ENCODE data around the gene EDNRA. TPM values are rescaled to one million over a fixed set of nuclear protein-coding genes. Genes with fewer than 3 reads are reported as not detected.
"Not testable (repeated sequence)": the region's sequence is repeated elsewhere in the genome, so short reads cannot be mapped to it uniquely, and the experiment has no call there.

EDNRA gene
- total RNA-seq (2022) (0.29 and 0.71 TPM in 2 replicates), Bru-seq, nascent RNA (percentile 19 among the genes with signal in this experiment), BruChase-seq, experiment 1, labeled RNA remaining after a 6-hour chase (percentile 8 among the genes with signal in this experiment), BruChase-seq, experiment 2, labeled RNA remaining after a 2-hour chase (percentile 17 among the genes with signal in this experiment)
- long read RNA-seq, result 0 reads

DNA sequence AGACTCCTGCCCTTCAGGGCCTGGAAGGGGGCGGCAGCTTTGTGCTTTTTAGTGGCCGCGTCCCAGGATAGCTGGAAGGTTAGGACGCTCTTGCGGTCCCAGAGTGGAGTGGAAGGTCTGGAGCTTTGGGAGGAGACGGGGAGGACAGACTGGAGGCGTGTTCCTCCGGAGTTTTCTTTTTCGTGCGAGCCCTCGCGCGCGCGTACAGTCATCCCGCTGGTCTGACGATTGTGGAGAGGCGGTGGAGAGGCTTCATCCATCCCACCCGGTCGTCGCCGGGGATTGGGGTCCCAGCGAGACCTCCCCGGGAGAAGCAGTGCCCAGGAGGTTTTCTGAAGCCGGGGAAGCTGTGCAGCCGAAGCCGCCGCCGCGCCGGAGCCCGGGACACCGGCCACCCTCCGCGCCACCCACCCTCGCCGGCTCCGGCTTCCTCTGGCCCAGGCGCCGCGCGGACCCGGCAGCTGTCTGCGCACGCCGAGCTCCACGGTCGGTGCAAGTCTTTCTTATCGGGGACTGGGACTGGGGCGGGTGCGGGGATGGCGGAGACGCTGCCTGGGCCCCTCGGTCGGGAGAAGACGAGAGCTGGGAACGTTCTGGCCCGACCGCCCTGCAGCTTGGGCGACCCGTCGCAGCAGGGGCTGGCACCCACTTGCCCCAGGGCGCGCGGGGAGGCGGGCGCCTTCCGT is at the start of gene EDNRA:
EDNRA (plus strand) TSS at position 207 of the 686 bp plus-strand sequence. CDS start 4,585 bp downstream, outside the sequence.
- no peaks in the 10 kb centered on the region for H3K4me1 Mint-ChIP-seq (ENCODE audit: low read depth, unreplicated experiment)
- BruUV-seq (replicated peaks), result no TSS peak
- CTCF ChIA-PET, result interaction anchor here (0.8 kb wide), 1 partner anchor 20 kb away, joined by 3 read pairs; no protein-coding TSS in a partner anchor
- H3K36me3 Mint-ChIP-seq (ENCODE audit: insufficient read depth, unreplicated experiment), result peaks cover 11% of the 10 kb centered on the region
- peak; percentile 29 for DNase-seq
- intact Hi-C loops (cut with micrococcal nuclease; ENCODE audit: unreplicated experiment), result no loop called here
- no peaks in the 10 kb centered on the region for H3K9me3 Mint-ChIP-seq (ENCODE audit: low read depth, unreplicated experiment)
- H3K27me3 Mint-ChIP-seq (ENCODE audit: unreplicated experiment), result no peaks in the 10 kb centered on the region
- peak within 1 kb of the TSS; percentile 72 for H3K4me3 Mint-ChIP-seq (ENCODE audit: low read depth, unreplicated experiment)
- no peak within 1 kb of the TSS for H3K27ac Mint-ChIP-seq (ENCODE audit: unreplicated experiment)
- no peak for TF ChIP-seq CTCF (IDR thresholded peaks at IDR 0.05; ENCODE audit: unreplicated experiment)

DNA sequence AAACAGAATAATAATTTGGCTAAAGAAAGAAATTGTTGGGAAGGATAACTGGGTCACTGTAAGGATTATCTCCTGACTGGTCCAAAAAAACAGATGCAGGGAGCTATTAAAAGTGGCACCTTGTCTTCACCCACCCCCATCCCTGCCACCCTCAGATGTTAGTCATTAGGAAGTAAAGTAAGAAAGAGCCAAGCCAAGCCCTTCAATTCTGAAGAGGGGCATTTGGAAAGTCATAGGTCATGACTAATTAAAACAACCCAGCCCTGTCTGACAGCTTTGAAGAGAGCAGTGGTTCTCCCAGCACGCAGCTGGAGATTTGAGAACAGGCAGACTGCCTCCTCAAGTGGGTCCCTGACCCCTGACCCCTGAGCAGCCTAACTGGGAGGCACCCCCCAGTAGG is 46.5 kb upstream of the EDNRA start:
- intact Hi-C loops (cut with micrococcal nuclease; ENCODE audit: unreplicated experiment); H3K27me3 Mint-ChIP-seq (ENCODE audit: unreplicated experiment); H3K9me3 Mint-ChIP-seq (ENCODE audit: low read depth, unreplicated experiment); H3K36me3 Mint-ChIP-seq (ENCODE audit: insufficient read depth, unreplicated experiment); H3K27ac Mint-ChIP-seq (ENCODE audit: unreplicated experiment); BruUV-seq (replicated peaks); H3K4me1 Mint-ChIP-seq (ENCODE audit: low read depth, unreplicated experiment); H3K4me3 Mint-ChIP-seq (ENCODE audit: low read depth, unreplicated experiment); CTCF ChIA-PET; DNase-seq: not testable (repeated sequence)

- no peaks in the 10 kb centered on the region for H3K27me3 Mint-ChIP-seq (ENCODE audit: unreplicated experiment)
- H3K4me1 Mint-ChIP-seq (ENCODE audit: low read depth, unreplicated experiment), result no peaks in the 10 kb centered on the region
- no peak overlapping the region for H3K4me3 Mint-ChIP-seq (ENCODE audit: low read depth, unreplicated experiment)
- H3K9me3 Mint-ChIP-seq (ENCODE audit: low read depth, unreplicated experiment), result no peaks in the 10 kb centered on the region
- TF ChIP-seq CTCF (IDR thresholded peaks at IDR 0.05; ENCODE audit: unreplicated experiment), result no peak
- CTCF ChIA-PET, result no interaction called here
- intact Hi-C loops (cut with micrococcal nuclease; ENCODE audit: unreplicated experiment), result no loop called here
- no peaks in the 10 kb centered on the region for H3K36me3 Mint-ChIP-seq (ENCODE audit: insufficient read depth, unreplicated experiment)
- H3K27ac Mint-ChIP-seq (ENCODE audit: unreplicated experiment), result no peak overlapping the region
- DNase-seq, result no peak
- BruUV-seq (replicated peaks), result no TSS peak
Observed at GRCh38 chr4:147440442-147440841, 40.5 kb upstream of the EDNRA start.

GRCh38 chr4:147447786-147448185 is 33.1 kb upstream of the EDNRA start:
- Mint-ChIP-seq H3K4me1 (ENCODE audit: low read depth, unreplicated experiment) (no peaks in the 10 kb centered on the region), H3K27me3 (ENCODE audit: unreplicated experiment) (no peaks in the 10 kb centered on the region), H3K9me3 (ENCODE audit: low read depth, unreplicated experiment) (no peaks in the 10 kb centered on the region), H3K36me3 (ENCODE audit: insufficient read depth, unreplicated experiment) (no peaks in the 10 kb centered on the region), H3K27ac (ENCODE audit: unreplicated experiment) (no peak overlapping the region), H3K4me3 (ENCODE audit: low read depth, unreplicated experiment) (no peak overlapping the region)
- BruUV-seq (replicated peaks), result no TSS peak
- no peak for DNase-seq
- CTCF ChIA-PET, result no interaction called here
- intact Hi-C loops (cut with micrococcal nuclease; ENCODE audit: unreplicated experiment), result no loop called here
- no peak for TF ChIP-seq CTCF (IDR thresholded peaks at IDR 0.05; ENCODE audit: unreplicated experiment)
